Measurements from ENCODE around the gene TRANK1.

GRCh38 chr3:36906504-36907149 lies 38.2 kb downstream of the TRANK1 start:
- TF ChIP-seq, protein P1, sequence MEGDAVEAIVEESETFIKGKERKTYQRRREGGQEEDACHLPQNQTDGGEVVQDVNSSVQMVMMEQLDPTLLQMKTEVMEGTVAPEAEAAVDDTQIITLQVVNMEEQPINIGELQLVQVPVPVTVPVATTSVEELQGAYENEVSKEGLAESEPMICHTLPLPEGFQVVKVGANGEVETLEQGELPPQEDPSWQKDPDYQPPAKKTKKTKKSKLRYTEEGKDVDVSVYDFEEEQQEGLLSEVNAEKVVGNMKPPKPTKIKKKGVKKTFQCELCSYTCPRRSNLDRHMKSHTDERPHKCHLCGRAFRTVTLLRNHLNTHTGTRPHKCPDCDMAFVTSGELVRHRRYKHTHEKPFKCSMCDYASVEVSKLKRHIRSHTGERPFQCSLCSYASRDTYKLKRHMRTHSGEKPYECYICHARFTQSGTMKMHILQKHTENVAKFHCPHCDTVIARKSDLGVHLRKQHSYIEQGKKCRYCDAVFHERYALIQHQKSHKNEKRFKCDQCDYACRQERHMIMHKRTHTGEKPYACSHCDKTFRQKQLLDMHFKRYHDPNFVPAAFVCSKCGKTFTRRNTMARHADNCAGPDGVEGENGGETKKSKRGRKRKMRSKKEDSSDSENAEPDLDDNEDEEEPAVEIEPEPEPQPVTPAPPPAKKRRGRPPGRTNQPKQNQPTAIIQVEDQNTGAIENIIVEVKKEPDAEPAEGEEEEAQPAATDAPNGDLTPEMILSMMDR (IDR thresholded peaks at IDR 0.05; ENCODE audit: insufficient read depth, low read length): no peak
- TF ChIP-seq POLR2AphosphoS5 (IDR thresholded peaks at IDR 0.05; ENCODE audit: low read depth): no peak
- TF ChIP-seq, protein P2, sequence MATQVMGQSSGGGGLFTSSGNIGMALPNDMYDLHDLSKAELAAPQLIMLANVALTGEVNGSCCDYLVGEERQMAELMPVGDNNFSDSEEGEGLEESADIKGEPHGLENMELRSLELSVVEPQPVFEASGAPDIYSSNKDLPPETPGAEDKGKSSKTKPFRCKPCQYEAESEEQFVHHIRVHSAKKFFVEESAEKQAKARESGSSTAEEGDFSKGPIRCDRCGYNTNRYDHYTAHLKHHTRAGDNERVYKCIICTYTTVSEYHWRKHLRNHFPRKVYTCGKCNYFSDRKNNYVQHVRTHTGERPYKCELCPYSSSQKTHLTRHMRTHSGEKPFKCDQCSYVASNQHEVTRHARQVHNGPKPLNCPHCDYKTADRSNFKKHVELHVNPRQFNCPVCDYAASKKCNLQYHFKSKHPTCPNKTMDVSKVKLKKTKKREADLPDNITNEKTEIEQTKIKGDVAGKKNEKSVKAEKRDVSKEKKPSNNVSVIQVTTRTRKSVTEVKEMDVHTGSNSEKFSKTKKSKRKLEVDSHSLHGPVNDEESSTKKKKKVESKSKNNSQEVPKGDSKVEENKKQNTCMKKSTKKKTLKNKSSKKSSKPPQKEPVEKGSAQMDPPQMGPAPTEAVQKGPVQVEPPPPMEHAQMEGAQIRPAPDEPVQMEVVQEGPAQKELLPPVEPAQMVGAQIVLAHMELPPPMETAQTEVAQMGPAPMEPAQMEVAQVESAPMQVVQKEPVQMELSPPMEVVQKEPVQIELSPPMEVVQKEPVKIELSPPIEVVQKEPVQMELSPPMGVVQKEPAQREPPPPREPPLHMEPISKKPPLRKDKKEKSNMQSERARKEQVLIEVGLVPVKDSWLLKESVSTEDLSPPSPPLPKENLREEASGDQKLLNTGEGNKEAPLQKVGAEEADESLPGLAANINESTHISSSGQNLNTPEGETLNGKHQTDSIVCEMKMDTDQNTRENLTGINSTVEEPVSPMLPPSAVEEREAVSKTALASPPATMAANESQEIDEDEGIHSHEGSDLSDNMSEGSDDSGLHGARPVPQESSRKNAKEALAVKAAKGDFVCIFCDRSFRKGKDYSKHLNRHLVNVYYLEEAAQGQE (IDR thresholded peaks at IDR 0.05; ENCODE audit: insufficient replicate concordance, low read depth): no peak
